ENCODE results near the gene DHX16.

DHX16 gene

GRCh38 chr6:30643656-30644055 lies 29.1 kb downstream of the DHX16 start:
- no peak for DNase-seq
- H3K9me3 Mint-ChIP-seq = no peaks in the 10 kb centered on the region
- peaks cover 67% of the 10 kb centered on the region for H3K36me3 Mint-ChIP-seq (ENCODE audit: low read depth)
- H3K27me3 Mint-ChIP-seq = no peaks in the 10 kb centered on the region
- H3K27ac Mint-ChIP-seq = peak overlapping the region; percentile 44
- H3K4me3 Mint-ChIP-seq = no peak overlapping the region
- peaks cover 38% of the 10 kb centered on the region for H3K4me1 Mint-ChIP-seq (ENCODE audit: low read depth)

DNA sequence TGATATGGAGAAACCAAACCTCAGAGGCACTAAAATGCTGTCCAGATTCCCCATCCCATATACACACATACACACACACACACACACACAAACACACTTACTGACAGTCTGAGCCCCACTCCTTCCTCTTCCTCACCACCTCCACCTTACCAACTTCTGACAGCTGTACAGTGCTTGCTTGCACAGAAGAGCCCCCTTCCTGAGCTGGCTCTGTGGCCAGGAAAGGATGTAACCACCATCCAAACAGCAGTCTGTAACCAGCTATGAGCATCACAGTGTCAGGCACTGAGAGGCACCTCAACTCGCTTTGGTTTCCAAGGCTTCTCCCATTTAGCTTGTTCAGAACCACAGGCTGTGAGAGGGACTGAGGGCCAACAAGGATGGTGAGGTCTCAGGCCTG lies 31.8 kb downstream of the DHX16 start:
- peak overlapping the region; percentile 41 for H3K27ac Mint-ChIP-seq
- no peak for DNase-seq
- H3K9me3 Mint-ChIP-seq = no peaks in the 10 kb centered on the region
- H3K4me1 Mint-ChIP-seq (ENCODE audit: low read depth) = peaks cover 24% of the 10 kb centered on the region
- H3K36me3 Mint-ChIP-seq (ENCODE audit: low read depth) = peaks cover 61% of the 10 kb centered on the region
- H3K4me3 Mint-ChIP-seq = no peak overlapping the region
- H3K27me3 Mint-ChIP-seq = no peaks in the 10 kb centered on the region

DNA sequence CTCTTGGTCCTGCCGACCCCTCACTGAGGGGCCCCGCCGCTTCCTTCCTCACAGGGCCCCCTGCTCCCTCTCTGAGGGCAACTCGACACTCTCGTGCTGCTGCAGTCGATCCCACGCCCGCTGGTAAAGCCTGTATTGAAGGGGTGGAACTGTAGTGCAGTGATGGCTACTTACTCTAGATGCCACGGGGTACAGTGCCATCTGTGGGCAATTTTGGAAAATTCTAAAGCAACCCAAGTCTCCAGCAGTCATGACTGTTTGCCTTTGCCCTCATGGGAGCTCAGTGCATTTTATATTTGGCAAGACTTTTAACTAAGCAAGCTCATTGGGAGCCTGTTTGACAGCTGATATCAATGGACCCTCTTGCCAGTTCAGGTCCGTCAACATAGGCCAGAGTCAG lies 32.3 kb downstream of the DHX16 start:
- Mint-ChIP-seq H3K9me3 (no peaks in the 10 kb centered on the region), H3K4me3 (no peak overlapping the region), H3K4me1 (ENCODE audit: low read depth) (peaks cover 18% of the 10 kb centered on the region), H3K27ac (peak overlapping the region; percentile 30), H3K27me3 (no peaks in the 10 kb centered on the region), H3K36me3 (ENCODE audit: low read depth) (peaks cover 61% of the 10 kb centered on the region)
- no peak for DNase-seq

DNA sequence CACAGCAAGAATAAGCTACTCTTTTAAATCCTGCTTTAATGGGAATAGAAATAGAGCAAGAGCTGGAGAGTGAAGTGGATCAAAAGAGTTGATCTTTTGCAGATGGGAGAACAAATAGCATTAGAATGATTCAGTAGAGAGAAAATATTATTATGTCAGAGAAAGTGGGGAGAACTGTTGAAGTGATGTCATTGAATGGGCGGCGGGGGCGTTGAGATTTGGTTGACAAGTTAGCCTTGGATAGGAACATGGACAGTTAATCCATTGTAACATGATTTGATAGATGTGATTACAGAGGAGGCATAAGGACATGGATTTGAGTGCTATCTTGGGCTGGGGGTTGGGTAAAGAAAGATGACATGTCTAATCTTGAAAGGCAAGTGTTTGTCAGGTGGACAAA lies 37.0 kb downstream of the DHX16 start:
- Mint-ChIP-seq H3K4me1 (ENCODE audit: low read depth) (peaks cover 7% of the 10 kb centered on the region), H3K4me3 (no peak overlapping the region), H3K27me3 (no peaks in the 10 kb centered on the region), H3K9me3 (no peaks in the 10 kb centered on the region), H3K27ac (no peak overlapping the region), H3K36me3 (ENCODE audit: low read depth) (peaks cover 48% of the 10 kb centered on the region)
- no peak for DNase-seq

- Mint-ChIP-seq H3K27me3 (no peaks in the 10 kb centered on the region), H3K4me3 (peak within 1 kb of the TSS; percentile 87), H3K9me3 (no peaks in the 10 kb centered on the region), H3K27ac (peak within 1 kb of the TSS; percentile 94), H3K36me3 (ENCODE audit: low read depth) (peaks cover 86% of the 10 kb centered on the region), H3K4me1 (ENCODE audit: low read depth) (peaks cover 29% of the 10 kb centered on the region)
- DNase-seq = peak; percentile 92
Observed at GRCh38 chr6:30626484-30627366, 46.1 kb downstream of the DHX16 start, which contains the start of gene ATAT1. TSS of gene ATAT1 (plus strand) at chr6:30626874.

DNA sequence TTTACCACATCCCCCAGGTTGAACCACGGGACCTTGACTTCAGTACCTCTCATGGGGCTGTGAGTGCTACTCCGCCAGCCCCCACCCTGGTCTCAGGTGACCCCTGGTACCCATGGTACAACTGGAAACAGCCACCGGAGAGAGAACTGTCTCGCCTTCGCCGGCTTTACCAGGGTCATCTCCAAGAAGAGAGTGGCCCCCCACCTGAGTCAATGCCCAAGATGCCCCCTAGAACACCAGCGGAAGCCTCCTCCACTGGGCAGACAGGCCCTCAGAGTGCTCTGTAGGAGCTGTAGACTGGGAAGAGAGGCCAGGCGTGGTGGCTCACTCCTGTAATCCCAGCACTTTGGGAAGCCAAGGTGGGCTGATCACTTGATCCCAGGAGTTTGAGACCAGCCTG lies 47.3 kb downstream of the DHX16 start:
- Mint-ChIP-seq H3K4me1 (ENCODE audit: low read depth) (peaks cover 34% of the 10 kb centered on the region), H3K36me3 (ENCODE audit: low read depth) (peaks cover 89% of the 10 kb centered on the region), H3K4me3 (no peak overlapping the region), H3K27ac (peak overlapping the region; percentile 0), H3K9me3 (no peaks in the 10 kb centered on the region), H3K27me3 (no peaks in the 10 kb centered on the region)
- no peak for DNase-seq

- Mint-ChIP-seq H3K9me3 (no peaks in the 10 kb centered on the region), H3K4me1 (ENCODE audit: low read depth) (peaks cover 27% of the 10 kb centered on the region), H3K27ac (peak overlapping the region; percentile 99), H3K36me3 (ENCODE audit: low read depth) (peaks cover 92% of the 10 kb centered on the region), H3K27me3 (no peaks in the 10 kb centered on the region), H3K4me3 (peak overlapping the region; percentile 93)
- no peak for DNase-seq
Observed at GRCh38 chr6:30619561-30619960, 53.2 kb downstream of the DHX16 start.

DNA sequence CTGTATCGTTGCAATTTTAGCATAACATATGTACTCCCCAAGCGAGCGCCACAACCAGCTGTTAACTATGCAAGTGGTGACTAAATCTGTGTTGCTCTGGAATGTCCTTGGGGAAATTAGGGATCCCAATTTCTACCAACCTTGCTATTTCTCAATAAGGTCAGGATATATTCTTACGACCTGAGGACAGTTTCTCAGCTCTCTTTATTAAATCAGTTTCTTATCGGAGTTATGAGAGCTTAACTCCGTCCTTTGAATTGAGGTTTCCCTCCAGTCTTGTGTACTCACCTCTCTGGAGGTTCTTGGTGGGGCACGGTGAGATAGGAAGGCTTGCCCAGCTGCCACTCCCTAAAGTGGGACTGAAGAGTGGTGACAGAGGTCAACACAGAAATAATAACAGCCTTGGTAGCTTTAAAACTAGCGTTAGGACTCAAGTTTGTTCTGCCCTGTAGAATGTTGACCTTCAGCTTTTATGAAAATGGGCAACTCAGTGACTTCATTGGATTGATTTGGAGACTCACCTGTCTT lies 54.5 kb downstream of the DHX16 start:
- H3K36me3 Mint-ChIP-seq (ENCODE audit: low read depth) = peaks cover 92% of the 10 kb centered on the region

GRCh38 chr6:30617565-30618269 lies 55.1 kb downstream of the DHX16 start, which contains the start of gene MRPS18B:
TSS of gene MRPS18B (plus strand) at chr6:30617840. CDS start at chr6:30617866, 26 bp downstream.
- peak; percentile 94 for DNase-seq
- Mint-ChIP-seq H3K27me3 (no peaks in the 10 kb centered on the region), H3K4me3 (peak within 1 kb of the TSS; percentile 93), H3K36me3 (ENCODE audit: low read depth) (peaks cover 92% of the 10 kb centered on the region), H3K27ac (peak within 1 kb of the TSS; percentile 99), H3K9me3 (no peaks in the 10 kb centered on the region), H3K4me1 (ENCODE audit: low read depth) (peaks cover 44% of the 10 kb centered on the region)

More for the DNA sequence above, 54.5 kb downstream of the DHX16 start:
- peak overlapping the region; percentile 93 for H3K4me3 Mint-ChIP-seq
- H3K27me3 Mint-ChIP-seq = no peaks in the 10 kb centered on the region
- DNase-seq = no peak
- H3K4me1 Mint-ChIP-seq (ENCODE audit: low read depth) = peaks cover 38% of the 10 kb centered on the region
- peak overlapping the region; percentile 99 for H3K27ac Mint-ChIP-seq
- H3K9me3 Mint-ChIP-seq = no peaks in the 10 kb centered on the region

DNA sequence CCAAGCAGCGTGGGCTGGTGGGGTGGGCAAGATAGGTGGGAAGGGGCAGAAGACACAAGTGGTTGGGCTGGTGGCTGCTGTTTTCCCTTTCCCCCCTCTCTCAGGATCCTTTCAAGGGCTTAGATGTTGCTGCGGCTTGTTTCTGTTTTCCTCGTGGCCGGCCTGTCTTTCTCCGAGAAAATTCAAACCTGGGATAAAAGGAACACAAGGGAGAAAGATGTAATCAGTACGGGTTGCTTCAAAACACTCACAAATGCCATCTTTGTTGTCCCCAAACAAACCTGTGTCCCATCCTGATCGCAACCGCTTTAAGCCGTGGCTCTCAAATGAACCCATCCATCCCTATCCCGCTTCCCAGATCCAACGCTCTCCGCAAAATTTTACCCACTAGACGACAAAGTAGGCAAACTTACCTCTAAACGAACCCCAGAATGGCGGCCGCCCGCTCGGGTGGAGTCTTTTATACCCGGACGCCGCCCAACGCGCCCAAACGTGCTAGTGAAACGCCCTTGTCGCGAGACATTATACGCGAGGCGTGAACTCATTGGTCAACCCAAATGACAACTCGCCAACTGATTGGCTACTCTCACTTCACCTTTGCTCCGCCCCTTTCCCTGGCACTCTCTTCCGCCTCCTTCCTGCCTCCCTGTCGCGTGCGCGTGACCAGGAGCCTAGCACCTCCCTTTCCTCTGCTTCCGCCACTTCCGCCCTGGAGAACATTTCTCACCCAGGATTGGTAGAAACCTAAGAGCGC lies 55.8 kb downstream of the DHX16 start, which contains the start of gene PPP1R10:
TSS of gene PPP1R10 (minus strand) at position 433 of the 754 bp plus-strand sequence. CDS start 7,299 bp downstream, outside the sequence.
- H3K27ac Mint-ChIP-seq = peak within 1 kb of the TSS; percentile 99
- no peaks in the 10 kb centered on the region for H3K27me3 Mint-ChIP-seq
- peaks cover 93% of the 10 kb centered on the region for H3K36me3 Mint-ChIP-seq (ENCODE audit: low read depth)
- H3K9me3 Mint-ChIP-seq = no peaks in the 10 kb centered on the region
- H3K4me1 Mint-ChIP-seq (ENCODE audit: low read depth) = peaks cover 48% of the 10 kb centered on the region
- peak; percentile 96 for DNase-seq
- peak within 1 kb of the TSS; percentile 93 for H3K4me3 Mint-ChIP-seq

- H3K36me3 Mint-ChIP-seq (ENCODE audit: low read depth) = peaks cover 93% of the 10 kb centered on the region
- peaks cover 54% of the 10 kb centered on the region for H3K4me1 Mint-ChIP-seq (ENCODE audit: low read depth)
- DNase-seq = peak; percentile 59
- H3K9me3 Mint-ChIP-seq = no peaks in the 10 kb centered on the region
- no peaks in the 10 kb centered on the region for H3K27me3 Mint-ChIP-seq
- H3K4me3 Mint-ChIP-seq = peak overlapping the region; percentile 93
- H3K27ac Mint-ChIP-seq = peak overlapping the region; percentile 99
Observed at GRCh38 chr6:30615958-30616810, 56.6 kb downstream of the DHX16 start.

- Mint-ChIP-seq H3K9me3 (no peaks in the 10 kb centered on the region), H3K27me3 (no peaks in the 10 kb centered on the region), H3K4me3 (peak overlapping the region; percentile 93), H3K27ac (peak overlapping the region; percentile 99), H3K4me1 (ENCODE audit: low read depth) (peaks cover 59% of the 10 kb centered on the region), H3K36me3 (ENCODE audit: low read depth) (peaks cover 93% of the 10 kb centered on the region)
- peak; percentile 66 for DNase-seq
Observed at GRCh38 chr6:30615219-30615957, 57.4 kb downstream of the DHX16 start.

- H3K27me3 Mint-ChIP-seq = no peaks in the 10 kb centered on the region
- H3K4me1 Mint-ChIP-seq (ENCODE audit: low read depth) = peaks cover 64% of the 10 kb centered on the region
- H3K36me3 Mint-ChIP-seq (ENCODE audit: low read depth) = peaks cover 95% of the 10 kb centered on the region
Observed at GRCh38 chr6:30614843-30615218, 58.0 kb downstream of the DHX16 start.

More at GRCh38 chr6:30614843-30615218, 58.0 kb downstream of the DHX16 start:
- peak overlapping the region; percentile 99 for H3K27ac Mint-ChIP-seq
- no peaks in the 10 kb centered on the region for H3K9me3 Mint-ChIP-seq
- peak overlapping the region; percentile 93 for H3K4me3 Mint-ChIP-seq
- peak; percentile 76 for DNase-seq

Measured in activated T-cell treated with anti-CD3 and anti-CD28 coated beads, Interleukin-2, amount 50 U/mL, for 24 hours (primary cell).